GM18951 (cell line): ENCODE measurements around the gene CBY1.
"Not testable (repeated sequence)": the region's sequence is repeated elsewhere in the genome, so short reads cannot be mapped to it uniquely, and the experiment has no call there.

Experiments used
- POLR2A ChIP-seq: IDR thresholded peaks from 4 replicates; pipeline ENCODE4 v1.6.1; 2011; ENCODE audit warnings: mild to moderate bottlenecking; ENCODE audit not compliant: insufficient read length, insufficient read depth; ENCODE audit errors: extremely low read depth
- in situ Hi-C: fragments of 300-500 bp; cut with MboI; formaldehyde crosslinking; loops from one replicate; pipeline ENCODE4 v1.12.0; 2022; ENCODE audit warnings: low sequenced_read_pairs, mixed read lengths, inconsistent platforms; ENCODE audit not compliant: unreplicated experiment

The CBY1 gene

DNA sequence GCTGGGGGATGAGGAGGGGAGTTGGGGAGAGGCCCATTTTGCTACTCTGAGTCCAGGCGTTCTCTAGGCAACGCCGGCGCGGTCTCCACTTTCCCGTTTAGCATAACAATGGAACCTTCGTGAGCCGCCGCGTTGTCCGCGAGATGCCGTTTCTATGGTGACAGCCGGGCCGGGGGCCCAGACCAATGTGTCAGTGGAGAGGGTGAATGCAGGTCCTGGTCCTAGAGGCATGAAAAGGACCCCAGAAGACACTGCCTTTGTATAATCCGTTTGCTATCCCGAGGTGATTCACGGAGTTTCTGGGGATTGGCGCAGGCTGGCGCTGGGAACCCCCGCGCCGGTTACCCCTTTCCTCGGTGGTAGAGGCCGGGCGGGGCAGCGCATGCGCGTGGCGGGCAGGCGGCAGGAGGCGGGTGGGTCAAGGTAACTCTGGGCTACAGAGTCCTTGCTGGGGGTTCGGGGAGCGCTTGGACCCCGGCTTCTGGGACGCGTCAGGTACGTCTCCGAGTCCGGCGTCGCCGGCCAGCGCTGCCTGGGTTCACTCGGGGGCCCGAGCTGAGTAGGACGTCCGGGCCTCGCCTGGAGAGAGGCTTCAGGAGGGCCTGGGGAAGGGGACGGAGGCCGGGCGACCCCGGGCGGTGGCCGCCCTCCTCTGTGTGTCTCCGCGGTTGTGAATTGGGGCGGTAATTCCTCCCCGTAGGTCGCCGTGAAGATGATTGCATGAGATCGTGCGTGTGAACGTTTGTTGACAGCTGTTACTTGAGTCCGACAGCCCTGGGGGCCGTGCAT lies at the start of gene CBY1, which contains the start of gene FAM227A:
CBY1 (plus strand) TSS at position 383 of the 789 bp plus-strand sequence. CDS start 11,417 bp downstream, outside the sequence.
FAM227A (minus strand) TSS at position 137 of the 789 bp plus-strand sequence. CDS start 6,224 bp downstream, outside the sequence.
- peak; percentile 65 for TF ChIP-seq POLR2A
- in situ Hi-C loops, result no loop called here

DNA sequence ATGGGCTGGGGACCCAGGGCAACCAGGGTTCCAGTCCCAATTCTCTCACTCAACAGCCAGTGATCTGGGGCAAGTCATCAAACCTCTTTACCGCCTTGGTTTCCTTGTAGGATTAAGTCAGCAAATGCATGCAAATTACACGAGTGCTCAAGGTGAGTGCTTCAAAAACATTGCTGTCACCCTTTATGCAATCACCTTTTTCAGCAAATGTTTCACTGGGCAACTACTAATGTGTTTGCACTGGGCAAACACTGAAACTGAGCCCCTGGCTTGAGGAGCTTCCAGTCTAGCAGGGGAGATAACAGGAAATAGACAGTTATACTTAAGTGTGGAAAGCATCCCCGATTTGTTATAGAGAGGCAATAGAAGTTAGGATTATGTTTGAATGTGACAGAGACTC lies 48.8 kb upstream of the CBY1 start:
- TF ChIP-seq POLR2A, result no peak
- in situ Hi-C loops, result no loop called here

DNA sequence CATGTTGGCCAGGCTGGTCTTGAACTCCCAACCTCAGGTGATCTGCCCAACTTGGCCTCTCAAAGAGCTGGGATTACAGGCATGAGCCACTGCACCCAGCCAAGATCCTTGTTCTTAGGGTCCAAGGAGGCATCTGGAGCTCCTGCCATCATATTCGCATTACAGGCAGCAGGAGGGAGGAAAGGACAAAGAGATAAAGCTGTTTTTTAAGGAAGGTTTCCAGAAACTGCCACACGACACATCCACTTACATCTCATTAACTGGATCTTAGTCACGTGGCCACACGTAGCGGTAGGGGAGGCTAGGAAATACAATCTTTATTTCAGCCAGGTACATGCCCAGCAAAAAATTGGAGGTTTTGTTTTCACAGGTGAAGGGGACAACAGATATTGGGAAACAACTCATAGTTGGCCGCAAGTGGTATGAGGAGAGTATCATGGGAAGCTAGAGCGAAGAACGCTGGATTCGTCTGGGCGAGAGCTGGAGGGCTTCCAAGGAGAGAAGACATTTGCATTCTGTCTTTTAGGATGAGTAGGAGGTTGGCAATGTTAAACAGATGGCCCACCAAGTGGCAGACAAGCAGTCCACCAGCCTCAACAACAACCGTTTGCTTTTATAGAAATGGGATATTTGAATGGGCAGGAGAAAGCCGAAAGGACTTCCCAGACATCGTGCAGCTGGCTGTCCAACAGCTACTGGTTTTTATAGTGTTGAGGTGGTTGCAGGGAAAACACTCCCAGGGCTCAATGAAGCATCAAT lies 47.3 kb upstream of the CBY1 start:
- TF ChIP-seq POLR2A, result no peak
- in situ Hi-C loops, result no loop called here

DNA sequence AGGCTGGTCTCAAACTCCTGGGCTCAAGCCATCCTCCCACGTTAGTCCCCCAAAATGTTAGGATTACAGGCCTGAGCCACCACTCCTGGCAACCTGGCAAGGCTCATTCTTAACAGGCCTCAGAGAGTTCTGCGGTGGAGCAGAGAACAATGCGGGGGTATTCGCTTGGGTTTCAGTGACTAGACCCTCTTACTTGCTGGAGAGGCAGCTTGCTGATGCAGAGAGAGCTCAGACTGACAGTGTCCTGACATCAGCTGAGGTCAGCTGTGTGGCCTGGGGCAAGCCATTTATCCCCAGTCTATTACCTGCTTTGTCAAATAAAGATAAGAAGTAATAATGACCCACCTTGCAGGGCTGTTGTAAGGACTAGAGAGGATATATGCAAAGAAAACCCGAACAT lies 46.2 kb upstream of the CBY1 start:
- in situ Hi-C loops, result no loop called here
- TF ChIP-seq POLR2A, result no peak

DNA sequence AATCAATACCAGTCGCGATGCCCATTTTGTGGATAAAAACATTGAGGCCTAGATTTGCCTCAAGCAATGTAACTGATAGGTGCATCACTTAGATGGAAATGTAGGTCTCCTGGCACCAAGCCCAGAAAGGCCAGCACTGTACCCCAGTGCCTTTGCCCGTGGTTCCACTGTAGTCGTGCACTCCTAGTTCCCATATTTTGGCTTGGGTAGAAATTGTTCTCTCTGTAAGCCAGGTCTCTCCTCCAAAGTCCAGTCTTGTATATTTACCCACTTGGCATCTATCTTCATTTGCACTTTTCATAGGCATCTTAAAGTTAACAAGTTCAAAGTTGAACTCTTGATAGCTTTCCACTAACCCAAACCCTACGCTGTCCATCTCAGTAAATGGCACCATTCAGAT lies 44.9 kb upstream of the CBY1 start:
- TF ChIP-seq POLR2A, result no peak
- in situ Hi-C loops, result no loop called here

DNA sequence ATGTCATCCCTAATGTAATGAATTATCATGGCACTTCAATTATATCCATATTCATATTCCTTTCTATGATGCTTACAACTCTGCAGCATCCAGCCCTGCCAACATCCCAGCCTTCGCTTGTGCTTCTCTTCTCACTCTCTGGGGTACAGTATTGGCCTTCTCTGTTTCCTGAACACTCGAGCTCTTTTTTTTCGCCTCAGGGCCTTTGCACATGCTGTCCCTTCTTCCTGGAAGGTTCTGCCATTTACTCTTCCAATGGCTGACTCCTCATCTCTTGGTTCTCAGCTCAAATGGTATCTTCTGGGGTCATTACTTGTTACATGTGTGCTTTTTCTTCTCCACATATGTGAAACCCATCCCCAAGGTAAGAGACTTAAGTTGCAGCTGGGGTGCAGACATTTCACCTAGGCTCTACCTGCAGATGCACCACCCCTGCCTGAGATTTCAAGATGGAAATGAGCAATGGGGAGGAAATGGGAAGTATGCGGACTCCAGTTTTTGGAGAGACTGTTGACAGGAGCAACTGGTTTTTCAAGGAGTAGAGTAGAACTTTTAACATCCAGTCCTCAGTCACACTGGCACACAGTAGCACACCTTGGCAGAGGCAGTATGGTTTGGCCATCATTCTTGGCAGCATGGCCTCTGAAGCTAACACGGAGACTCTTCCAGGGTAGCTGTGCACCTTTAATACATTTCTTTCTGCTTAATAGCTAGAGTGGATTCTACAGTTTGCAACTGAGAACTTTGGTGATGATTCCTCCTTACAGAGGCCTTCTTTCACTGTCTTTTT lies 44.0 kb upstream of the CBY1 start:
- TF ChIP-seq POLR2A, result no peak

DNA sequence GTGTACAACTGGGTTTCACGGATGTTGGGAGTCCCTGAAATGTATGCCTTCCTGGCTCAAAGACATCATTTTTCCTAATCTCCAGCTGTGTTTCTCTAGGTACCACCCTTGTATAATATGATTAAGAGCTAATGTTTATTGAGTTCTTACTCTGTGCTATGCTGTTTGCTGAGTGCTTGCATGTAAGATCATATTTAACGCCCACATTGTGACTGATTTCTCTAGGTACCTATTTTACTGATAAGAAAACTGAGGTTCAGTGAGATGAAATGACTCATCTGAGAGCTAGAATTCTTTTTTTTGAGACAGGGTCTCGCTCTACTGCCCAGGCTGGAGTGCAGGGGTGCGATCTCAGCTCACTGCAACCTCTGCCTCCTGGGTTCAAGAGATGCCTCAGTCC lies 42.9 kb upstream of the CBY1 start:
- TF ChIP-seq POLR2A, result no peak
- in situ Hi-C loops, result no loop called here

More for the DNA sequence above, 44.0 kb upstream of the CBY1 start:
- in situ Hi-C loops, result no loop called here

DNA sequence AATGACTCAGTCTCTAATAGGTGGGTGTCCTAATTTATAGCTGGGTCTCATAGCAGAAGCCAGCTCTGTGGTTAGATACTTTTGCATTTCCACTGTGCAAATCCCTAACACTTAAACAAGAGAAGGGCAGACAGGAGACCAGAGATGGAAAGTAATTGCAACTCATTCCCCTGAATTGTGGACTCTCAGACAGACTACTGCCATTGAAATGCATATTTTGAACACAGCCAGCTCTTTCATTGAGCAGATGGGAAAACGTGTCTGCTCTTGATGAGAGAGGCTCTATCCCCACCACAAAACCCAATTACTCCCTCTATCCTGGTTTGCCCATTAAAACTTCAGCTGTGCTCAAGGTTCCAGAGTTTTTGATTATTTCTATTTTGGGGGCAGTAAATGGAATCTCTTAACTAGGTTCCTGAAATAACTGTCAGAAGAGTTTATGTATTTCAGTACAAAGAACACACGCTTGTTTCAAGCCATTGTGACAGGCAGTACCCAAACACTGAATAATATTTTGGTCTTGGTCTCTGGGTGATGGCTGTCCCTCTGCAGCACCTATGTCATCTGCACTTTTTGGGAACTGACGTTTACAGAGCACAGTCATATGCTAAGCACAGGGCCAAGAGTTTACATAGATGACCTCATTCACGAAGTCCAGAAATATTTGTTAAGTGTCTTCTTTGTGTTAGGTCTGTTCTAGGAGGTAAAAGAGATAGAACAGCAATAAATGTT lies 41.9 kb upstream of the CBY1 start:
- in situ Hi-C loops, result no loop called here
- no peak for TF ChIP-seq POLR2A

DNA sequence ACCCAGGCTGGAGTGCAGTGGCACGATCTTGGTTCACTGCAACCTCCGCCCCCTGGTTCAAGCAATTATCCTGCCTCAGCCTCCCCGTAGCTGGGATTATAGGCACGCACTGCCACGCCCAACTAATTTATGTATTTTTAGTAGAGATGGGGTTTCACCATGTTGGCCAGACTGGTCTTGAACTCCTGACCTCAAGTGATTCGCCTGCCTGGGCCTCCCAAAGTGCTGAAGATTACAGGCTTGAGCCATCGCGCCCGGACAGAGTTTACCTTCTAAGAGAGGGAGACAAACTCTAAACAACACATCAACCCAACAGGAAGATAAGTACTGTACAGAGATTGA lies 41.4 kb upstream of the CBY1 start:
- in situ Hi-C loops, result not testable (repeated sequence)

DNA sequence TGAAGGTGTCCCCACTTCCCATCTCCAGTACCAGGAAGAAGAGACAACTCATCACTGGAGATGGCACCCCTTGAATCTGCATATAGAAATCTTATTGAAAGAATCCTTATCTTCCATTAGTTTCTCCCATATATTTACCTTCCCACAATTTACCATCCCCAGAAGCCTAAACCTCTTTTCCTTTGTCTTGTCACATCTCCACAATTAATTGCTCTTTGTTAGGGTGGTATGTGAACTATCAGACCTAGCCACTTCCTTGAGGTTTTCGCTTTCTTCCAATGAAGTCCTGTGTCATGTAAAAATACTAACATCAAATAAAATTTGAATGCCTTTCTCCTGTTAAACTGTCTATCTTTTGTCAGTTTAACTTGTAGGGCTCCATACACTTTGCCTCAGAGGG lies 38.2 kb upstream of the CBY1 start:
- TF ChIP-seq POLR2A, result no peak
- in situ Hi-C loops, result no loop called here

DNA sequence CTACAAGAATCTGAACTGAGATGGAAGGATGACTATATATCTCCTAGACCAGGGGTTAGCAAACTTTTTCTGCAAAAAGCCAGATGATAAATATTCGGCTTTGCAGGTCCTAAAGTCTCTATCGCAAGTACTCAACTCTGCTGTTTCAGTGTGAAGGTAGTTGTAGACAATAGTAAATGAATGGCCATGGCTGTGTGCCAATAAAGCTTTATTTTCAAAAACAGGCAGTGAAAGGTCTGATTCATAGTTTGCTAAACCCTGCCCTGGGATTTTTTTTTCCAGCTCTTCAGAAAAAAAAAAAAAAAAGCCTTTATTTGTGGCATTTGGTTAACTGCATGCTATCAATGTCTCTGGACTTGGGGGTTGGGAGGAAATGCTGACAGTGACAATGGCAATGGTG lies 37.8 kb upstream of the CBY1 start:
- in situ Hi-C loops, result no loop called here
- TF ChIP-seq POLR2A, result no peak

DNA sequence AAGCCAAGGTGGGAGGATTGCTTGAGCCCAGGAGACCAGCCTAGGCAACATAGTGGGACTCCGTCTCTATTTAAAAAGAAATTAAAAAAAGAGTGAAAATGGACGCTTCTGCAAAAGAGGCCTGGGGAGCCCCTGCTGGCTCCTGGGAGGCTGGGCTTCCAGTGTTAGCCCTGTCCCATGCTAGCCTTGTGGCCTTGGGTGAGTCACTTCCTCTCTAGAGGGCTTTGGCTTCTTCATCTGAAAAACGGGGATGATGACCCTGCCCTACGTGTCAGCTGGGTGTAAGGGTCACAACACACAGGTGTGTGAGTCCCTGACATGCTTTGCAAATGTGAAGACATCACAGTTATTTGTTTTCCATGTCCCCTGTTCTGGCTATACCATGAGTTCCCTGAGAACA lies 33.1 kb upstream of the CBY1 start:
- no peak for TF ChIP-seq POLR2A
- in situ Hi-C loops, result no loop called here

DNA sequence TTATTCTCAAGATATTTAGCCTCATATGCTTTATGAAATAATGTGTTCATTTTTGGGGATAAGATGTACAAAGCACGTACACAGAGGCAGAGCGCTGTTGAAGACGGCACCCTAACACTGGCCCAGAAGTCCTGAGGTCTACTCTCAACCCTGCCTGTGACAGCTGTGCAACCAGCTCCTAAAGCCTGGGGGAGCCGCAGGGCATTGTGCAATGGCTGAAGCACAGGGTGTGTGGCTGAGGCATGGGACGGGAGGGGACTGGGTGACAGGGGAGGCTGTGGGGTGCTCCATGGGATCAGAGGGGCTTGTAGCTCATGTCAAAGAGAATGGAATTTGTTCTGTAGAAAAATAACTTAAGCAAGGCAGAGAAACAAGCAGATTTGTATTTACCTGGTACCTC lies 28.0 kb upstream of the CBY1 start:
- in situ Hi-C loops, result no loop called here
- TF ChIP-seq POLR2A, result no peak
